DND-41 (cell line): ENCODE measurements around the gene CCDC27.

ENCODE experiments used
- ATAC-seq: fragments of 200-7000 bp; cut with Tn5 transposase; 3 replicates; pipeline ENCODE4 v1.9.1; 2021; ENCODE audit warnings: low read depth; ENCODE audit not compliant: insufficient read depth
- DNase-seq: peaks from one replicate; pipeline ENCODE4 v3.0.0-alpha.2; 2020
- H2AFZ ChIP-seq: 2 replicates; pipeline ENCODE4 v1.6.0; 2012; ENCODE audit warnings: low read depth, low read length
- H3K27ac ChIP-seq: 2 replicates; pipeline ENCODE4 v1.5.1; 2012; ENCODE audit warnings: low read length, inconsistent platforms
- H3K27me3 ChIP-seq: fragments of 200-600 bp; sonication (generic); 2 replicates; pipeline ENCODE4 v1.6.0; 2012; ENCODE audit warnings: low read length, mild to moderate bottlenecking, inconsistent platforms; ENCODE audit not compliant: insufficient read depth, poor library complexity
- H3K36me3 ChIP-seq: 2 replicates; pipeline ENCODE4 v1.5.1; 2012; ENCODE audit warnings: low read length, inconsistent platforms; ENCODE audit not compliant: insufficient read depth
- H3K4me1 ChIP-seq: 2 replicates; pipeline ENCODE4 v1.5.1; 2012; ENCODE audit warnings: mild to moderate bottlenecking, low read length; ENCODE audit not compliant: insufficient read depth
- H3K4me2 ChIP-seq: 2 replicates; pipeline ENCODE4 v1.6.0; 2012; ENCODE audit warnings: mild to moderate bottlenecking, moderate library complexity, low read length, inconsistent platforms; ENCODE audit not compliant: insufficient read depth
- H3K4me3 ChIP-seq, 2 experiments: fragments of 200-600 bp in 1 of 2; shearing (Covaris generic) in 1 of 2; 2 replicates each; pipeline ENCODE4 v1.5.1; 2012 to 2016; ENCODE audit warnings: inconsistent platforms in 2 of 2, low read length in 2 of 2, mild to moderate bottlenecking in 2 of 2, low read depth in 1 of 2, moderate library complexity in 1 of 2
- H3K79me2 ChIP-seq: 2 replicates; pipeline ENCODE4 v1.6.0; 2012; ENCODE audit warnings: low read length, inconsistent platforms; ENCODE audit not compliant: insufficient read depth
- H3K9ac ChIP-seq: 2 replicates; pipeline ENCODE4 v1.6.0; 2012; ENCODE audit warnings: low read depth, mild to moderate bottlenecking, inconsistent platforms, low read length, moderate library complexity
- H3K9me3 ChIP-seq: 2 replicates; pipeline ENCODE4 v1.5.1; 2012; ENCODE audit warnings: low read length, moderate library complexity, mild to moderate bottlenecking, inconsistent platforms; ENCODE audit not compliant: insufficient read depth, severe bottlenecking
- H4K20me1 ChIP-seq: 2 replicates; pipeline ENCODE4 v1.6.0; 2012; ENCODE audit warnings: low read length; ENCODE audit not compliant: insufficient read depth
- EZH2 ChIP-seq: IDR thresholded peaks from 3 replicates; pipeline ENCODE4 v1.6.1; 2012; ENCODE audit warnings: borderline replicate concordance, low read depth, mild to moderate bottlenecking, moderate library complexity, low read length, inconsistent platforms; ENCODE audit not compliant: severe bottlenecking
- TF ChIP-seq, protein P1 (sequence below): IDR thresholded peaks from 2 replicates; pipeline ENCODE4 v1.5.1; 2012; ENCODE audit warnings: borderline replicate concordance, low read length, moderate library complexity, mild to moderate bottlenecking; ENCODE audit not compliant: poor library complexity, severe bottlenecking; ENCODE audit errors: extremely low read depth

CCDC27 gene

DNA sequence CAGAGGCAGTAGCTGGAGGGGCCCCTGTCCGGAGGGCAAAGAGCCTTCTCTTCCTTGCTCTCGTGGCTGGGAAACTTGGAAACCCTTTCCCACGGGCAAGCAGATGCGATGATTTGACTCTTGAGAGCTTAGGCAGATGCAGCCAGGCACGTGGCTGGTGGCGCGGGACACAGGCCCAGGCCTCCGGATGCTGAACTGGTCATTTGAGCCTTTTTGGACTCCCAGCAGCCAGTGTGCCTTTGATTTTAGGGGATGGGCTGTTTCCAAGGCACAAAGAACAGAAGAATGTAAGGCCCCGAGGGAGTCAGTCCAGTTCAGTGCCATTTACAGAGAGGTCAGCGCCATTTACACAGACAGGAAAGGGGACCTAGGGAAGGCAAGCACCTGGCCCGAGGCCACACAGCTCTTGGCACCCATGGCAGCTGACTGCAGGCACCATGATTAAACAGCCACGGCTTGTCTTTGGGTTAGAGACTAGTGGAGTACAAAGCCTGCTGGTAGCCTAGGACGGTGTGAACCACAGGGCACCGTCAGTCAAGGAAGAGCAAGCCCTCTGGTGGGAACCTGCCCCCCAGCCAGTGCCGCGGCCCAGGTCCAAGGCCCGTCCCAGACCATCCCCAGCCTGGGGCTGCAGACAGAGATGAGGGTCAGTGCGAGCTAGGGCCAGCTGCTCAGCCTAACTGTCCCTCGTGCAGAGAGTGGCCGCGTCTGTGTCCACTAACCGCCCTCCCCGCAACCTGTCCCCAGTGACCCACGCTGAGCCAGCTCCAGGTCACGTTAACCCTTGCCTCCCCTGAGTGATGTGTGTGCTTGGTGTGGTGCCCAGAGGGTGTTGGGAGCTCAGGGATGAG is 20.4 kb upstream of the CCDC27 start:
- no peak overlapping the region for H2AFZ ChIP-seq
- no peak overlapping the region for H3K9ac ChIP-seq
- H4K20me1 ChIP-seq, result peaks cover 12% of the 10 kb centered on the region; the same call in 1 of the 2 replicates
- H3K9me3 ChIP-seq, result no peaks in the 10 kb centered on the region
- H3K4me3 ChIP-seq, result no peak overlapping the region
- H3K79me2 ChIP-seq, result no peaks in the 10 kb centered on the region
- DNase-seq, result no peak
- H3K4me1 ChIP-seq, result no peaks in the 10 kb centered on the region
- no peak overlapping the region for H3K4me2 ChIP-seq
- peaks cover 69% of the 10 kb centered on the region for H3K36me3 ChIP-seq
- TF ChIP-seq, protein P1, sequence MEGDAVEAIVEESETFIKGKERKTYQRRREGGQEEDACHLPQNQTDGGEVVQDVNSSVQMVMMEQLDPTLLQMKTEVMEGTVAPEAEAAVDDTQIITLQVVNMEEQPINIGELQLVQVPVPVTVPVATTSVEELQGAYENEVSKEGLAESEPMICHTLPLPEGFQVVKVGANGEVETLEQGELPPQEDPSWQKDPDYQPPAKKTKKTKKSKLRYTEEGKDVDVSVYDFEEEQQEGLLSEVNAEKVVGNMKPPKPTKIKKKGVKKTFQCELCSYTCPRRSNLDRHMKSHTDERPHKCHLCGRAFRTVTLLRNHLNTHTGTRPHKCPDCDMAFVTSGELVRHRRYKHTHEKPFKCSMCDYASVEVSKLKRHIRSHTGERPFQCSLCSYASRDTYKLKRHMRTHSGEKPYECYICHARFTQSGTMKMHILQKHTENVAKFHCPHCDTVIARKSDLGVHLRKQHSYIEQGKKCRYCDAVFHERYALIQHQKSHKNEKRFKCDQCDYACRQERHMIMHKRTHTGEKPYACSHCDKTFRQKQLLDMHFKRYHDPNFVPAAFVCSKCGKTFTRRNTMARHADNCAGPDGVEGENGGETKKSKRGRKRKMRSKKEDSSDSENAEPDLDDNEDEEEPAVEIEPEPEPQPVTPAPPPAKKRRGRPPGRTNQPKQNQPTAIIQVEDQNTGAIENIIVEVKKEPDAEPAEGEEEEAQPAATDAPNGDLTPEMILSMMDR, result no peak
- TF ChIP-seq EZH2, result no peak
- H3K27ac ChIP-seq, result no peak overlapping the region
- no peak for ATAC-seq
- no peaks in the 10 kb centered on the region for H3K27me3 ChIP-seq

DNA sequence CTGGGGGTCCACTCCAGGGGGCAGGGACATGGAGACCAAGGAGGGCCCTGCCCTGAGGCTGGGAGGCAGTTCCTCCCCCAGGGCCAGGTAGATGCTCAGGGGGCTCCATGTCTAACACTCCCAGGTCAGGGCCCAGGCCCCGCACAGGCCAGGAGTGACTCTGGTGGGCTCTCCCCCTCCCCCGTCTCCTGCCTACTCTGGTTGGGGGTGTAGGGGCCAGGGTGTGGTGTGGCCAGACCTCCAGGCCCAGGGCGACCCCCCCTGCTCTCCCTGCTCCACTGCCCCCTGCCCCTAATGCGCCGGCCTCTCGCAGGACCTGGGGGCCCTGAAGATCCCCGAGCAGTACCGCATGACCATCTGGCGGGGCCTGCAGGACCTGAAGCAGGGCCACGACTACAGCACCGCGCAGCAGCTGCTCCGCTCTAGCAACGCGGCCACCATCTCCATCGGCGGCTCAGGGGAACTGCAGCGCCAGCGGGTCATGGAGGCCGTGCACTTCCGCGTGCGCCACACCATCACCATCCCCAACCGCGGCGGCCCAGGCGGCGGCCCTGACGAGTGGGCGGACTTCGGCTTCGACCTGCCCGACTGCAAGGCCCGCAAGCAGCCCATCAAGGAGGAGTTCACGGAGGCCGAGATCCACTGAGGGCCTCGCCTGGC is 19.7 kb upstream of the CCDC27 start:
- H3K4me3 ChIP-seq, result no peak overlapping the region
- TF ChIP-seq EZH2, result no peak
- TF ChIP-seq, protein P1, result no peak
- H3K4me2 ChIP-seq, result no peak overlapping the region
- no peaks in the 10 kb centered on the region for H3K4me1 ChIP-seq
- H4K20me1 ChIP-seq, result peaks cover 12% of the 10 kb centered on the region; the same call in 1 of the 2 replicates
- peaks cover 62% of the 10 kb centered on the region for H3K36me3 ChIP-seq
- H3K9ac ChIP-seq, result no peak overlapping the region
- DNase-seq, result no peak
- H3K79me2 ChIP-seq, result no peaks in the 10 kb centered on the region
- ATAC-seq, result no peak
- no peak overlapping the region for H2AFZ ChIP-seq
- no peak overlapping the region for H3K27ac ChIP-seq
- no peaks in the 10 kb centered on the region for H3K9me3 ChIP-seq
- H3K27me3 ChIP-seq, result no peaks in the 10 kb centered on the region

DNA sequence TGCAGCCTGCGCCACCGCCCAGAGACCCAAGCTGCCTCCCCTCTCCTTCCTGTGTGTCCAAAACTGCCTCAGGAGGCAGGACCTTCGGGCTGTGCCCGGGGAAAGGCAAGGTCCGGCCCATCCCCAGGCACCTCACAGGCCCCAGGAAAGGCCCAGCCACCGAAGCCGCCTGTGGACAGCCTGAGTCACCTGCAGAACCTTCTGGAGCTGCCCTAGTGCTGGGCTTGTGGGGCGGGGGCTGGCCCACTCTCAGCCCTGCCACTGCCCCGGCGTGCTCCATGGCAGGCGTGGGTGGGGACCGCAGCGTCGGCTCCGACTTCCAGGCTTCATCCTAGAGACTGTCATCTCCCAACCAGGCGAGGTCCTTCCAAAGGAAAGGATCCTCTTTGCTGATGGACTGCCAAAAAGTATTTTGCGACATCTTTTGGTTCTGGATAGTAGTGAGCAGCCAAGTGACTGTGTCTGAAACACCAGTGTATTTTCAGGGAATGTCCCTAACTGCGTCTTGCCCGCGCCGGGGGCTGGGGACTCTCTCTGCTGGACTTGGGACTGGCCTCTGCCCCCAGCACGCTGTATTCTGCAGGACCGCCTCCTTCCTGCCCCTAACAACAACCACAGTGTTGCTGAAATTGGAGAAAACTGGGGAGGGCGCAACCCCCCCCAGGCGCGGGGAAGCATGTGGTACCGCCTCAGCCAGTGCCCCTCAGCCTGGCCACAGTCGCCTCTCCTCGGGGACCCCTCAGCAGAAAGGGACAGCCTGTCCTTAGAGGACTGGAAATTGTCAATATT is 19.0 kb upstream of the CCDC27 start:
- ATAC-seq (no peak), DNase-seq (no peak)
- H3K79me2 ChIP-seq, result no peaks in the 10 kb centered on the region
- H4K20me1 ChIP-seq, result peaks cover 12% of the 10 kb centered on the region; the same call in 1 of the 2 replicates
- TF ChIP-seq EZH2, result no peak
- TF ChIP-seq, protein P1, result no peak
- H3K9ac ChIP-seq, result no peak overlapping the region
- H3K4me1 ChIP-seq, result no peaks in the 10 kb centered on the region
- no peak overlapping the region for H2AFZ ChIP-seq
- H3K36me3 ChIP-seq, result peaks cover 55% of the 10 kb centered on the region
- no peaks in the 10 kb centered on the region for H3K9me3 ChIP-seq
- H3K27me3 ChIP-seq, result no peaks in the 10 kb centered on the region
- no peak overlapping the region for H3K4me2 ChIP-seq
- H3K27ac ChIP-seq, result no peak overlapping the region
- no peak overlapping the region for H3K4me3 ChIP-seq
